GM18508 (cell line): ENCODE data around the gene GAL3ST2.
"Not testable (repeated sequence)": the region's sequence is repeated elsewhere in the genome, so short reads cannot be mapped to it uniquely, and the experiment has no call there.

ENCODE experiments used
- ATAC-seq: cut with Tn5 transposase; IDR thresholded peaks from one replicate; pipeline ENCODE4 v1.9.1; 2021; ENCODE audit warnings: moderate number of reproducible peaks; ENCODE audit not compliant: insufficient read depth, unreplicated experiment

Gene GAL3ST2

GRCh38 chr2:241803387-241804325 is 27.0 kb downstream of the GAL3ST2 start:
- ATAC-seq = no peak

- ATAC-seq = no peak
Observed at GRCh38 chr2:241804326-241805229, 28.0 kb downstream of the GAL3ST2 start.

- not testable (repeated sequence) for ATAC-seq
Observed at GRCh38 chr2:241806217-241806616, 29.6 kb downstream of the GAL3ST2 start.

GRCh38 chr2:241808051-241808720 is 31.6 kb downstream of the GAL3ST2 start:
- no peak for ATAC-seq

- ATAC-seq = no peak
Observed at GRCh38 chr2:241808721-241809382, 32.2 kb downstream of the GAL3ST2 start, which contains the start of gene NEU4. TSS of gene NEU4 (plus strand) at chr2:241809193. CDS start at chr2:241814485, 5,292 bp downstream.

- ATAC-seq = no peak
Observed at GRCh38 chr2:241809383-241810306, 33.0 kb downstream of the GAL3ST2 start.

- no peak for ATAC-seq
Observed at GRCh38 chr2:241810307-241811200, 33.9 kb downstream of the GAL3ST2 start.

- no peak for ATAC-seq
Observed at GRCh38 chr2:241811201-241811951, 34.8 kb downstream of the GAL3ST2 start.

- no peak for ATAC-seq
Observed at GRCh38 chr2:241811952-241812729, 35.5 kb downstream of the GAL3ST2 start.

- no peak for ATAC-seq
Observed at GRCh38 chr2:241812730-241813643, 36.4 kb downstream of the GAL3ST2 start.

- ATAC-seq = no peak
Observed at GRCh38 chr2:241813644-241814392, 37.2 kb downstream of the GAL3ST2 start.

GRCh38 chr2:241814393-241814642 is 37.7 kb downstream of the GAL3ST2 start:
- ATAC-seq = no peak

GRCh38 chr2:241814643-241815476 is 38.2 kb downstream of the GAL3ST2 start:
- ATAC-seq = no peak
